CD14-positive monocyte (primary cell): ENCODE results near the gene FBXL17. TPM values are rescaled to one million over a fixed set of nuclear protein-coding genes. Genes with fewer than 3 reads are reported as not detected.

ENCODE experiments used
- DNase-seq, 3 donors: peaks; one replicate each; pipeline ENCODE4 v3.0.0-alpha.2; 2011 to 2022
- H2AFZ ChIP-seq: 2 replicates; pipeline ENCODE4 v1.6.0; 2012; ENCODE audit warnings: mild to moderate bottlenecking, low read depth, low read length, inconsistent platforms; ENCODE audit not compliant: insufficient read depth, poor library complexity, severe bottlenecking
- H3K27ac ChIP-seq, 2 donors: 1 replicate in 1 of 2; 2 replicates in 1 of 2; pipeline ENCODE4 v1.5.1; 2012 to 2013; ENCODE audit warnings: low read length in 2 of 2, control low read depth in 1 of 2, inconsistent platforms in 1 of 2, low read depth in 1 of 2, mild to moderate bottlenecking in 1 of 2
- H3K27me3 ChIP-seq, 2 donors: one replicate each; pipeline versions ENCODE4 v1.6.0 to v1.6.1; 2011 to 2013; ENCODE audit warnings: low read length in 2 of 2; ENCODE audit not compliant: control insufficient read depth in 2 of 2, insufficient read depth in 2 of 2
- H3K36me3 ChIP-seq, 2 donors: replicated peaks in 1 of 2; 1 replicate in 1 of 2; 2 replicates in 1 of 2; pipeline versions ENCODE4 v1.5.1 to v1.6.1; 2012 to 2013; ENCODE audit warnings: low read length in 2 of 2, control low read depth in 1 of 2, inconsistent platforms in 1 of 2, mild to moderate bottlenecking in 1 of 2; ENCODE audit not compliant: insufficient read depth in 2 of 2, control insufficient read depth in 1 of 2
- H3K4me1 ChIP-seq, 2 donors: 1 replicate in 1 of 2; 2 replicates in 1 of 2; pipeline versions ENCODE4 v1.5.1 to v1.6.1; 2012 to 2013; ENCODE audit warnings: low read length in 2 of 2, control low read depth in 1 of 2, inconsistent platforms in 1 of 2, mild to moderate bottlenecking in 1 of 2, moderate library complexity in 1 of 2; ENCODE audit not compliant: insufficient read depth in 2 of 2, control insufficient read depth in 1 of 2
- H3K4me2 ChIP-seq: replicated peaks from 2 replicates; pipeline ENCODE3; 2012; ENCODE audit warnings: low read length, moderate library complexity, mild to moderate bottlenecking; ENCODE audit not compliant: poor library complexity, severe bottlenecking; ENCODE audit errors: extremely low read depth
- H3K4me3 ChIP-seq, 3 experiments: fragments of 200-600 bp in 1 of 3; sonication (generic) in 1 of 3; replicated peaks in 1 of 3; 1 replicate in 2 of 3; 2 replicates in 1 of 3; pipeline ENCODE4 v1.5.1; 2011 to 2013; ENCODE audit warnings: low read length in 3 of 3, mild to moderate bottlenecking in 3 of 3, control low read depth in 2 of 3, low read depth in 2 of 3, inconsistent platforms in 1 of 3, moderate library complexity in 1 of 3
- H3K79me2 ChIP-seq: 2 replicates; pipeline ENCODE4 v1.6.0; 2012; ENCODE audit warnings: mild to moderate bottlenecking, control low read depth, inconsistent platforms, low read length, moderate library complexity; ENCODE audit not compliant: insufficient read depth
- H3K9ac ChIP-seq: 2 replicates; pipeline ENCODE4 v1.6.0; 2017; ENCODE audit warnings: low read length, mild to moderate bottlenecking; ENCODE audit not compliant: insufficient read depth, poor library complexity, severe bottlenecking
- H3K9me3 ChIP-seq, 2 donors: replicated peaks in 1 of 2; 1 replicate in 1 of 2; 2 replicates in 1 of 2; pipeline versions ENCODE4 v1.5.1 to v1.6.1; 2012 to 2013; ENCODE audit warnings: low read length in 2 of 2, control low read depth in 1 of 2; ENCODE audit not compliant: control insufficient read depth in 1 of 2, insufficient read depth in 1 of 2
- H4K20me1 ChIP-seq: 2 replicates; pipeline ENCODE4 v1.6.0; 2012; ENCODE audit warnings: mild to moderate bottlenecking, low read length, control low read depth, moderate library complexity; ENCODE audit not compliant: insufficient read depth
- H3K27ac Mint-ChIP-seq, 7 donors: one replicate each; pipeline ENCODE4 v1.8.0; 2020; ENCODE audit warnings: mild to moderate bottlenecking in 7 of 7, mixed read lengths in 7 of 7, moderate library complexity in 6 of 7, inconsistent platforms in 2 of 7
- H3K27me3 Mint-ChIP-seq, 3 donors: one replicate each; pipeline ENCODE4 v1.8.0; 2021 to 2022; ENCODE audit warnings: low read depth in 3 of 3, mild to moderate bottlenecking in 3 of 3, mixed read lengths in 3 of 3, moderate library complexity in 3 of 3, inconsistent platforms in 1 of 3
- H3K36me3 Mint-ChIP-seq, 2 donors: one replicate each; pipeline ENCODE4 v1.8.0; 2020; ENCODE audit warnings: mixed read lengths in 2 of 2, inconsistent platforms in 1 of 2, mild to moderate bottlenecking in 1 of 2
- H3K4me1 Mint-ChIP-seq: one replicate; pipeline ENCODE4 v1.8.0; 2020; ENCODE audit warnings: mild to moderate bottlenecking, mixed read lengths
- H3K4me3 Mint-ChIP-seq, 2 donors: one replicate each; pipeline ENCODE4 v1.8.0; 2020; ENCODE audit warnings: mild to moderate bottlenecking in 2 of 2, mixed read lengths in 2 of 2, moderate library complexity in 1 of 2
- H3K9me3 Mint-ChIP-seq, 7 donors: one replicate each; pipeline ENCODE4 v1.8.0; 2020 to 2022; ENCODE audit warnings: mixed read lengths in 7 of 7, mild to moderate bottlenecking in 6 of 7, moderate library complexity in 6 of 7, inconsistent platforms in 2 of 7
- CTCF ChIP-seq: fragments of 200-600 bp; IDR thresholded peaks from one replicate; pipeline ENCODE4 v1.8.0; 2022; ENCODE audit warnings: antibody characterized with exemption, mild to moderate bottlenecking
- WGBS: methylation state at CpG from one replicate; pipeline ENCODE4 v1.1.5; 2013; ENCODE audit warnings: missing lambda C conversion rate; ENCODE audit not compliant: insufficient coverage; 5-methylcytosine and 5-hydroxymethylcytosine counted together
- intact Hi-C, 2 donors: fragments of 100-400 bp; cut with micrococcal nuclease; formaldehyde crosslinking; loops; one replicate each; pipeline versions ENCODE4 v1.15.0 to v1.15.1; 2023
- polyA plus RNA-seq, 3 donors: library from polyadenylated mRNA; depleted of rRNA in 1 of 3; unstranded in 2 of 3; stranded (reverse) in 1 of 3; fragments of 300-500 nt in 2 of 3; fragments of >200 nt in 1 of 3; fragmentation: Illumina TruSeq in 2 of 3; gene quantifications; 1 replicate in 2 of 3; 2 replicates in 1 of 3; pipeline ENCODE4 v1.2.3, GENCODE V29; 2012 to 2021

Gene FBXL17
- polyA plus RNA-seq, 3 donors = 1.5 to 6.6 (median 2.0) TPM

GRCh38 chr5:107982703-107983425 is 399.0 kb downstream of the FBXL17 start:
- Histone ChIP-seq H3K9me3 (no peaks in the 10 kb centered on the region), H3K4me1 (no peaks in the 10 kb centered on the region), H3K4me3 (no peak overlapping the region), H3K4me2 (no peak overlapping the region), H3K9ac (no peak overlapping the region), H4K20me1 (no peaks in the 10 kb centered on the region), H3K27ac (no peak overlapping the region), H3K36me3 (no peaks in the 10 kb centered on the region), H3K79me2 (no peaks in the 10 kb centered on the region), H2AFZ (no peak overlapping the region), H3K27me3 (no peaks in the 10 kb centered on the region)
- Mint-ChIP-seq H3K27ac (no peak overlapping the region), H3K4me3 (no peak overlapping the region), H3K27me3 (peaks cover 0 to 2% (median 0%) of the 10 kb centered on the region in 3 donors), H3K9me3 (peaks cover 0 to 4% (median 0%) of the 10 kb centered on the region in 7 donors), H3K4me1 (peaks cover 2% of the 10 kb centered on the region), H3K36me3 (no peaks in the 10 kb centered on the region)
- DNase-seq = no peak
- TF ChIP-seq CTCF = no peak
- intact Hi-C loops = no loop called here
- WGBS = 95% methylated on average over 7 of the region's 8 CpGs

- intact Hi-C loops = no loop called here
- H3K36me3 Mint-ChIP-seq = no peaks in the 10 kb centered on the region
- Histone ChIP-seq H3K36me3 (no peaks in the 10 kb centered on the region), H4K20me1 (no peaks in the 10 kb centered on the region), H3K4me2 (no peak overlapping the region), H3K9me3 (no peaks in the 10 kb centered on the region), H2AFZ (no peak overlapping the region), H3K27ac (no peak overlapping the region), H3K27me3 (no peaks in the 10 kb centered on the region), H3K9ac (no peak overlapping the region), H3K4me3 (no peak overlapping the region), H3K4me1 (no peaks in the 10 kb centered on the region), H3K79me2 (no peaks in the 10 kb centered on the region)
- no peak for DNase-seq
- WGBS = 100% methylated on average over 7 of the region's 13 CpGs
- H3K27me3 Mint-ChIP-seq = peaks cover 0 to 2% (median 0%) of the 10 kb centered on the region in 3 donors
- peaks cover 2% of the 10 kb centered on the region for H3K4me1 Mint-ChIP-seq
- no peak overlapping the region for H3K4me3 Mint-ChIP-seq
- H3K27ac Mint-ChIP-seq = no peak overlapping the region
- TF ChIP-seq CTCF = no peak
- peaks cover 0 to 4% (median 0%) of the 10 kb centered on the region in 7 donors for H3K9me3 Mint-ChIP-seq
These were observed 400.8 kb downstream of the FBXL17 start for GRCh38 chr5:107980923-107981692.
